HG02884 (cell line): Measurements from ENCODE around the gene TBCEL.
"Not testable (repeated sequence)": the region's sequence is repeated elsewhere in the genome, so short reads cannot be mapped to it uniquely, and the experiment has no call there.

ENCODE experiments used
- ATAC-seq: cut with Tn5 transposase; IDR thresholded peaks from one replicate; pipeline ENCODE4 v1.9.1; 2021; ENCODE audit warnings: mild to moderate bottlenecking, moderate library complexity; ENCODE audit not compliant: unreplicated experiment

Gene TBCEL

DNA sequence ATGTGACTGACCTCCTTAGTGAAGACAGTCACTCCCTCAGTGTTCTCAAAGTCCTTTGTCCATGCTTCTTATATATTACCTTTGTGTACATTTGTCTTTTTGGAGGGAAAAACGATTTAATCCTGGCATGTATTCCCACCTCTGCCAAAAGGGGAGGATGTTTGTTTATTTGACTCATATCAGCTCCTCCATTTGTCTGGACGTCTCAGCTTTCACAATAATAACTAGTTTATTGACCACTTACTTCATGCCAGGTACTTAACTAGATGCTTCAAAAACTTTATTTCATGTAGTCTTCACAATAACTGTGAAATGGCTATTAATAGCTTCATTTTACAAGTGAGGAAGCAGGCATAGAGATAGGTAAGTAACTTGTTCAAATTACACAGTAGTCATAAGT, 5.3 kb downstream of the TBCEL start:
- no peak for ATAC-seq

DNA sequence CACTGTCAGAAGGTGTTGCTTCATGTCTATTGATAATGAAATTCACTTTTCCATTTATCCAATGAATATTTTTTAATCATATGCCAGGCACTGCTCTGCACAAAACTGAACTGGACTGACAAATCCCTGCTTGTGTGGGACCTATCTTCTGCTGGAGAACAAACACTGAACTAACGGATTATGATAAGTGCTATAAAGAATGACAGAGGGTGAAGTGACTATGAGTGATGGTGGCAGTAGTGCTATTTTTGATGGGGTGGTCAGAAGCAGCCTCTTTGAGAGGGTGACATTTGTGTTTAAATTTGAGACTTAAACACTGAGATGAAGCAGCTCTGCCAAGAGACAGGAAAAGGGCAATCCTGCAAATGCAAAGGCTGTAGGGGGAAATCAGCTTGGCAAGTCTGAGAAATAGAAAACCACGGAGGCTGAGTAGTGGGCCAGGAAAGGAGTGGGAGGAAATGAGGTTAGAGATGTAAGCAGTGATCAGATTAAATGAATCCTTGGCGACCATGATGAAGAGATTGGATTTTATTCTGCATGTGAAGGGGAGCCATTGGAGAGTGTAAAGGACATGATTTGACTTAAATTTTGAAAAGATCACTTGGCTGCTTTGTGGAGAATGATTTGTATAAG, 6.0 kb downstream of the TBCEL start:
- ATAC-seq, result no peak

DNA sequence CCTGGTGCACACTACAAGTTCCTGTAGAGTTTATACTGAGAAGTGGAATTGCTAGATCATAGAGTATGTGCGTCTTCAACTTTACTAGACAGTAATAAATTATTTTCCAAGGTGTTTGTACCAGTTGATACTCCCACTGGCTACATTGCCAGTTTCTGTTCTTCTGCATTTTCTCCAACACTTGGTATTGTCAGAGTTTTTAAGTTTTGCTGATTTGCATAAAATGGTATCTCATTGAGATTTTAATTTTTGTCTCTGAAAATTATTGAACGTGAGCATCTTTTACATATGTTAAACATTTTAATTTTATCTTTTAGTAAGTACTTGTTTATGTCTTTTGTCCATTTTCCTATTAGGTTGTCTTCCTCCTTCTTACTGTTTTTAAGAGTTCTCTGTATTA, 7.3 kb downstream of the TBCEL start:
- ATAC-seq, result no peak

DNA sequence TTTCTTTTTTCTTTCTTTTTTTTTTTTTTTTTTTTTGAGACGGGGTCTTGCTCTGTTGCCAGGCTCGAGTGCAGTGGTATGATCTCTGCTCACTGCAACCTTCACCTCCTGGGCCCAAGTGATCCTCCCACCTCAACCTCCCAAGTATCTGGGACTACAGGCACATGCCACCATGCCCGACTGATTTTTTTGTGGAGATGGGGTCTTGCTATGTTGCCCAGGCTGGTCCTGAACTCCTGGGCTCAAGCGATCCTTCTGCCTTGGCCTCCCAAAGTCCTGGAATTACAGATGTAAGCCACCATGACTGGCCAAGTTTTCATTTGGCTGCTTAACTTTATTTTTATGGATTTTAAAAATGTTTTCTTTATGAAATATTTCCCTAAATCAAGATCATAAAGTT, 7.7 kb downstream of the TBCEL start:
- ATAC-seq, result not testable (repeated sequence)

DNA sequence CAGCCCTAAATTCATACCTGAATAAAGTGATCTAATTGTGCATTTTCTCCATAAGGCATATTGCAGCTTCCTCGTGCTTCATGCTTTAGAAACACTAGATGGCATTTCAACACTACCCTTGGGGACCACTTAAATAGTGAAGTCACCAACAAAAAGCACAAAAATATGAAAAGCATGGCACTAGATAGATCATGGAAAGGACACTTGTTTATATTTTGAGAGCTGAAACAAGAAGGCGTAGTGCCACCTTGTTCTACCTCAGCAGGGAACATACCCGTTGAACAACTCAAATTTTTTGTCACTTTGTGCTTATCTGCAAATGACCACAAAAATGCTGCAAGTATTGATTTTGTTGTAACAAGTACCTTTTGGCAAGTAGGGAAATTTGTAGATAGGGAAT, 8.6 kb downstream of the TBCEL start:
- ATAC-seq, result no peak

DNA sequence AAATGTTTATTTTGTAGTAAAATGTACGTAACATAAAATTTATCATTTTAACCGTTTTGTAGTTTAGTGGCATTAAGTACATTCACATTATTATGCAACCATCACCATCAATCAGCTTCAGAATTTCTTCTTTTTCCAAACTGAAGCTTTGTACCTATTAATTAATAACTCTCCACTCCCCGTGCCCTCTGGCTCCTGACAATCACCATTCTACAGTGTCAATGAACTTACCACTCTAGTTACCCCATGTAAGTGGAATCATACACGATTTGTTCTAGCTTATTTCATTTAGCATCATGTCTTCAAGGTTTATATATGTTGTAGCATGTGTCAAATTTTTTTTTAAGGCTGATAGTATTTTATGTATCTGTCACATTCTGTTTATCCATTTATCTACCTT, 9.7 kb downstream of the TBCEL start:
- ATAC-seq, result no peak

DNA sequence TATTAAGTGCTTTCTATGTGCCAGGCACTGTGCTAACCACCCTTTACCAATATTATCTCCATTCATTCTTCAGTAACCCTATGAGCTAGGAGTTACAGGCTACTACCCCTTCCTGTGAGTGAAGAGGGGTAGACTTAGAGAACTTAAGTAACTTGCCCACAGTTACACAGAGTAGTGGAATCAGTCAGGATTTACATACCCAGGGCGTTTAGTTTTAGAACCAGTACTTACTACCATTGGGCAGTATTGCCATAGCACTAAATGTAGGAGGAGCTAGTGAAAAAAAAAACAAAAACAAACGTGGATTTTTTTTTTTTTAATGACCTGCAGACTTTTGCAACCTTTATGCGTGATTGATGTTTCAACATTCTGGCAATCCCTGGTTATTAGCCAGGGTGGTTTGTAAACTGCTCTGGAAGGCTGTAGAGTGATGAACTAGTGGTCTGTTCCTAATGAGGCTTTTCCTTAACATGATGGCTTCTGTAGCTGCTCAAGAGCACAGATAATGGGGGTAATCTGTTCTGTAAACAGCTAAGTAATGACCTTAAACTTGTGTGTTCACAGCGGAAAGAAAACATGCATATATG, 11.4 kb downstream of the TBCEL start:
- ATAC-seq, result no peak

DNA sequence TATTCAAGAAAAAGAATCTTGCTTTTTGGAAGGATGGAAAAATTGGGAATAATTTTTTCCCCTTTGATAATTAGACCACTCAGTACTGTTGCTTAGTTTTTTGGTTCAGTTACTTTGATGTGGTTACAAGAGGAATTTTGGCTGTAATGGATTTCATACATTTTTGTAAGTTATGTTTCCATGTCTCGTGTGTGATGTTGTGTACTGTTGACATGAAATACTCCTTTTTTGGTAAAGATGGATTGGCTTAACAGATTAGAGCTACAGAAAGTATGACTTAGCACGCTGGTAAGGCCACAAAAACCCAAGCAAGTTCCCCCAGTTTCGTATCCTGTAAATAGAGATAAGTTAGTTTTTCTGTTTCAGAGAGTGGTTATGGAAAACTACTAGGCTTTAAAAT, 11.9 kb downstream of the TBCEL start:
- peak; percentile 55 for ATAC-seq

DNA sequence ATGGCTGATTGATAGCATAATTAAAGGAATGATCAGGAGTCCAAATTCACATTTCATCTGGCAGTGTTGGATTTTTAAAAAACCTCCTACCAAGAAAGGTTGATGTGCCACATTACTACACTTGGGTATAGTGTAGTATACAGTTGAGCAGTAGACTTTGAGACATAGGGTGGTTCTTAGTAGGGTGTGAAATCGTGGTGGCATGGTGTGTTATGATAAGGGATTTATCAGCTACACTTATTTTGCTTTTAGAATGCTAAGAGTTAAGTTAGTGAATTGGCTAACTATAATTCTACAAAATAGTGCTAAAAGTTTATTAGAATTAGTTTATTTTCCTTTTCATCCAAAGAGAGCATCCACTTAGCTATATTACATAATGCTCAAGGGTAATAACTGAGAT, 13.1 kb downstream of the TBCEL start:
- ATAC-seq, result no peak

DNA sequence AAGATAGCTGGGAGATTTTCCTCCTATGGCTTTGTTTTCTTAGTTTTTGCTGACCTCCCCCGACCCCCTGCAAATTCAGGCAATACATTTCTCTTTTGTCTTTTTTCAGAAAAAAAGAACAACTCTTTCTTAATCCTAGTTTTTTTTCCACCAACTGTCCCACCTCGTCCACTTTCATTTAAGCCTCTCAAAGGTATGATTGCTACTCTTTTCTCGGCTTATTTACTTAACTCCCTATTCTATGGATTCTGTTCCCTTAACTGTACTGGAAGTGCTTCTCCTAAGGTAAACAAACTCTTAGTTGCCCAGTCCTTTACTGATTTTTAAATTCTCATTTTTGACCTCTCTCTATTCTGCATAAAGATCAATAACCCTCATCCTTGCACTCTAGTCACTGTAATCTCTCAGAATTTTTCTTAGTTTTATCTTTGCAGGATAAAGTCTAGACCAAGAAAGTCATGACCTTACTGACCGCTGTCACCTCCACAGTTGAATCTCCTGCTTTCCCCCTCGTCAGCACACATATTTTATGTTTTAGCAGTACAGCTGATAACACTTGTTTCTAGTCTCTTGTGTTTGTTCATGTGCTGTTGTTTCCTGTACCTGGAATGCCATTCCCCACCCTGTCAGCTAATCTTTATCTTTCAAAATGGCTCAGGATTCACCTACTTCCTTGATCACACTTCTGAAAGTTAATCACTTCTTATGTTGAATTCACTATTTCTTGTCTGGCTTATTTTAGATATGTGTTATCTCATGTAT, 14.9 kb downstream of the TBCEL start:
- no peak for ATAC-seq

DNA sequence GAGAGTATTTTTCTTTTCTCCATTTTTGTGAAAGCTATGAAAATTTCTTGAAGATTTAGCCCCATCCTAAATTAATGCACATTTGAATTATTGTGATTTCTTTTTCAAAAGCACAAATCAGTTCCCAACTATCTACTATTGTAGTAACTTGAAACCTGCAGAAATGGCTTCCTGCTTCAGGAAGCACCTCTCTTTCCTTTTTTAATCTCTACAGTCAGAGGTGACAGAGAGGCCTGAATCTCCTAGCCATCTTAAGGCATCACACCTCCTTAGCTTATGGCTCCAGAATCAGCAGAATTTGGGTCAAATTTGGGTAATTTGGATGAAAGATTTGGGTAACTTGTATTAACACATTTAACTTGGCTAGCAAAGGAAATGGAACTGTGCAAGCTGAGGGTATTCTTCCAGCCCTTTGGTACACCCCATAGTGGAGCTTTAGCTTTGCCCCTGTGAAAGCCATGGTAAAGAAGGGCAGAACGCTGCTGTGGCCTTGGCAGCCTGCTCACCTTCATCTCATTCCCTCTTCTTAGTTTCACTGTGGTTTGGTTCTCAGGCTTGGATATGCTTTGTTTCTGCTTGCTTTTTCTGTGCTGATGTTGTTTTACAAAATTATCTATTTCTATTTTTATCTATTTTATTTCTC, 16.2 kb downstream of the TBCEL start:
- no peak for ATAC-seq

DNA sequence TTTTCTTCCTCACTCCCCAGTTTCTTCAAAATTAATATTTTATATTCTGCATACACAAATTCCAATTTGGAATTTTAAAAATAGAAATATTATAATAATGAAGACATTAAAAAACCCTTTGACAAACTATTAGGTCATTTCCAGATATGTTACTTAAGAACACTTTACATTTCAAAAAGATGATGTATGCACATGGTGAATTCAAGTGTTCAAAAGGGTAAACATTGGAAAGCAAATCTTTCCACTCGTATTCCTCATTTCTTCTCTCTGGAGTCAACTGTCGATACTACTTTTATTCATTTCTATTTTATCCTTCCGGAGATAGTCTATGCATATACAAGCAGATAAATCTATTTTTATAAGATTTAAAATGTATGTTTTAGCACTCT, 16.7 kb downstream of the TBCEL start:
- ATAC-seq, result no peak

DNA sequence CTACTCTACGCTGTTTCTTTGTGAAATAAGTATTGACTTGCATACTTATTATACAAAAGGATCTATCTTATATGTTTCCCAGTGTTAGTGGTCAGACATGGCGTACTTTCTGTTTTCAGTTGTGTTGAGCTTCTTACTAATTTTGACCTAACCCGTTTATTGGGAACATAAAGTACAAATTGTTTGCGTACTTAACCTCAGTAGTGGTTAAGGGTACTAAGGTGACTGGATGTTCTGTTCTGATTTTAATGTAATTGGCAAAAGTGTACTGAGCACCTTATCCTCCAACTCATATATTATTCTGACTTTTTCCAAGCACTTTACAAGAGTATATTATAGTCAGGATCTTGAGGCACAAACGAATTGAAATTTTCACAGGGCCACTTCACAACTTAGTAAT, 17.2 kb downstream of the TBCEL start:
- ATAC-seq, result no peak

DNA sequence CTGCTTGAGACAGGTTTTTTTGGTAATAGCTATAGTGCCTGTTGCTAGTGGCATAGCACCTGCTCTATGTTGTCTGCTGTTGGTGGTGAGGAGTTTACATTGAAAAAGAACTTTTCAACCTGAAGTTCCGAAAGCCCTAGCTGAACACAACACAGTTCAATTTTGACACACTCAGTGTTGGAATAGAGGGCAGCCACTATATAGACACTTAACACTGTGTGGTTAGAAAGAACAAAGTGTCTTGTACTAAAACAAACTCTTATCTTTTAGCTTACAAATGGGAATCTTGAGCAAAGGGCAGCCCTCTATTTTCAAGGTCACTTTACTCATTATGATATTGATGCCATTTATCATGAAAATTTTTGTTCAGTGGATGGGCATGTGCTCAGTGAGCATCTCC, 18.4 kb downstream of the TBCEL start:
- no peak for ATAC-seq

DNA sequence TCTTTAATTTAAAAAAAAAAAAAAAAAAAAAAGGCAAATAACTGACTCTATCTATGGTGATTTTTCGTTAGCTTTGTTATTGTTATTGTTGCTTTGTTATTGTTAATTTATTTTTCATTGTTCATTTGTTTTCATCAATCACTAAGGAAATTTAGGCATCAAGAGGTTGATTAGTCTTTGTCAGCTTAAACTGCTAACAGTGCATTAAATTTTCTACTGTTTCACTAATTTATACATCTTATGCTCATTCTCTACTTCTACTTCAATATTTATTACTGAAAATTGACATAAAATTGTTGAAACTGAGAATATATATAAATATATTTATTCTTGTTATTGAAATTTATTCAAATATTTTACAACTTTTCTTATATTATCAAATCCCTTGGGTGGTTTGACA, 24.0 kb downstream of the TBCEL start:
- ATAC-seq, result no peak

DNA sequence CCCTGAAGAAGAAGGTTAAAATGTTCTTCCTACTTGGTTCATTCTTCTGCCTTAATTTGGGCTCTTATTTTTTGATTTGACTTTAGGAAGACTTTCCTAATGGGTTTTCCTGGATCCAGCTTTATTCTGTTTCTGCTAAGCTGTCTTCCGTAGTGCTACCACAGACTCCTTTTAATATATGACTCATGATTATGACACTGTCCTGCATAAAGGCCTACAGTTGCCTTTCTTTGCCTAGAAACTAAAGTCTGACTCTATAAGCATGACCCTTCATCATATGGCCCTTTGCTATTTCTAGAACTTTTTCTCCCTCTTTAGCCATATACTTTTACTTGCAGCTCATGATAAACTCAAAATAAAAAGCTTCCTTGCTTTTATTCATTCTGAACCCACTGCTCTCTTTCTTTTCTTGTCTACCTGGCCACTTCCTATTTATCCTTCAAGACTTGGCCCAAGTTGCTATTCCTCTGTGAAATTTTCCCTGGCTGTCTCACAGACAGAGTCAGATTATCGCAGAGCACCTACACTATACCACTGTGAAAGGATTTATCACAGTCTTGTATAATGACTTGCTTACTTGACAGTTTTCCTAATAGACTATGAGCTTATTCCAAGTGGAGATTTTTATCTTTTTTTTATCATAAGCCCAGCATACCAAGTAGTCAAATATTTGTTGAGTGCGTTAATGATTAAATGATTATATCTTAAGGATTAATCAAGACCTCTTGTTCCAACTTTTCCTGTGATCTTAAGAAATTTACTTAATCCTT, 24.7 kb downstream of the TBCEL start:
- no peak for ATAC-seq

DNA sequence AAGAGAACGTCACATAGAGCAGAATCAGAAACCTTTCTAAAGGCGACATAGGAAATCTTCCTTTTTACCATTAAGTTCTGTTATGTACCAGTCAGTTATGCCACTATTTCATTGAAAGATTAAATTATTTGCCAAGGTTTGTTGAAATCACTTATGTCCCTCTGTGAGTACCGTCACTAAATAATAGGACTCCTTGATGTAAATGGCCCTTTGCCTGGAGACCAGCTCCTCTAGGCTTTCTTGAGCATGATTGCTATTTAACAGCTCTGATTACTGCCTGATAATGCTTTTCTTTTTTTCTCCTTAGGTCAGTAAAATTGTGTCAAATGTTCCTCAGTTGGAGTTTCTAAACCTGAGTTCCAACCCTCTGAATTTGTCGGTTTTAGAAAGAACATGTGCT, 29.3 kb downstream of the TBCEL start:
- ATAC-seq, result no peak

DNA sequence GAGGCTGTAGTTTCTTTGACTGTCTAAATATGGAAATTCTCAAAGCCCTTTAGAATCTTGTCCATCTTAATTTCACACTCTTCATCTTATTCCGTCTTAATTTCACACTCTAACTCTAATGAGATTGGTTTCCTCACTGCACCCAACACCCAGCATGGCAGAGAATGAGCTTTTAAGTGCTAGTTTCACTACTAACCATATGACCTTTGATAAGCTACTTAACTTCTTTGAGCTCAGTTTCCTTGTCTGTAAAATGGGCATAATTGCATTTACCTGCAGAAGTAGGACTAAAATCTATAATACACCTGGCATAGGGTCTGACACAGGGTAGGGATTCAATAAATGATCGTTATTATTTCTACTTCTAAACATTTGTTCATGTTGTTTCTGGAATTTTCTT, 30.4 kb downstream of the TBCEL start:
- ATAC-seq, result no peak

DNA sequence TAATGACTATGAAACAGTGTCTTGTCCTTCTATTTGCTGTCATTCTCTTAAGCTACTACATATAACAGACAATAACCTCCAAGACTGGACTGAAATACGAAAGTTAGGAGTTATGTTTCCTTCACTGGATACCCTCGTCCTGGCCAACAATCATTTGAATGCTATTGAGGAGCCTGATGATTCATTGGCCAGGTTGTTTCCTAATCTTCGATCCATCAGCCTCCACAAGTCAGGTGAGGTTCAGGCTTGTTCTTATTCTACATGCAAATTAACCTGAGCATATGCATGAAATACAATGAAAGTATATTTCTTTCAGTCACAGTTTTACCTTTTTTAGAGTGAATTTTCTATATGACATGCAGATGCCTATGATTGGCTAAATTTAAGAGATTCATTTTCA, 31.2 kb downstream of the TBCEL start:
- ATAC-seq, result no peak

DNA sequence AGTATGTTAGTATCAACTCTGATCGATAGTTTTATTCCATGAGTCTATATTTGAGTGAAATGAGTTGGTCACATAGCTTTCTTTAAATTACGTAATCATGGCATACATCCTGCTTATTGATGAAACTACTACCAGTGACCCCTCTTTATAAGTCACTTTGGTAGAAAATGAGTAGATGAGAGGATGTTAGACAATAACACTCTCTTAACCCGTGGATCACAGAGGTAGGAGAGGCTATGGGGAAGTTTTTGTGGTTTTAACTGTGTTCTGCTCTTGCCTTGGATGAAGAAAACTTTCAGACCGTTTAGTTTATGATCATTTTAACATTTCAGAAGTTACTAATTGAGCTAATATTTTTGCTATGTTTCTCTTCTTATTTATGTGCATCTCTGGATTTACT, 34.0 kb downstream of the TBCEL start:
- ATAC-seq, result no peak

DNA sequence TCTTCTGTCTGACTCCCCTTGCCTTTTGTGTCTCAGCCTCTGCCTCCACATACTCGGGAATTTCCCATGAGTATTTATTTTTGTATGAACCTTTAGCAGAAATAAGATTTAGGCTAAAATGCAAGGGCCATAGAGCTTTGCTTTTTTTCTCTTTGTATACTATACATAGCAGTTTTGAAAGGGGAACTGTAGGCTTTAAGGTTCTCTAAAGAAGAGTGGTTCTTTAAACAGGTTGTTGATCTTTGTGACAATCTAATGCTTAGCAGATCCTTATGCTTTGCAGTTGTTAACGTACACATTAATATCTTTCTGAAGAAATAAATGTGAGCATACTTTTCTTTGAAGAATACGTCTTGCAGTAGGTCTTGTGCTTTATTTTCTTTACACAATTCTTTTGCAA, 35.0 kb downstream of the TBCEL start:
- ATAC-seq, result no peak
